Brain microvascular endothelial cell (primary cell): Measurements from ENCODE around the gene RNPC3.

Source experiments
- DNase-seq: peaks from one replicate; pipeline ENCODE4 v3.0.0-alpha.2; 2020
- H3K27ac ChIP-seq: fragments of 250-450 bp; sonication (Bioruptor Pico); 2 replicates; pipeline ENCODE4 v1.5.1; 2020; ENCODE audit warnings: mild to moderate bottlenecking, moderate library complexity
- H3K27me3 ChIP-seq: fragments of 250-450 bp; sonication (Bioruptor Pico); replicated peaks from 2 replicates; pipeline ENCODE4 v1.5.1; 2020; ENCODE audit warnings: mild to moderate bottlenecking
- H3K36me3 ChIP-seq: fragments of 250-450 bp; sonication (Bioruptor Pico); replicated peaks from 2 replicates; pipeline ENCODE4 v1.5.1; 2020; ENCODE audit warnings: mild to moderate bottlenecking
- H3K4me3 ChIP-seq: 2 replicates; pipeline ENCODE4 v1.5.1; 2011; ENCODE audit warnings: low read depth, mild to moderate bottlenecking, control low read depth, low read length, moderate library complexity
- in situ Hi-C: cut with HindIII; loops from 2 replicates; pipeline ENCODE4 v1.10.0; 2017; ENCODE audit warnings: low sequenced_read_pairs, low pct_ligation_motif_present
- TF ChIP-seq, protein P1 (sequence below): IDR thresholded peaks from 2 replicates; pipeline ENCODE4 v1.5.1; 2011; ENCODE audit warnings: low read depth, mild to moderate bottlenecking, moderate library complexity, low read length, control low read depth, inconsistent platforms; ENCODE audit errors: missing control alignments

The RNPC3 gene

GRCh38 chr1:103497404-103497803 is 28.1 kb upstream of the RNPC3 start:
- TF ChIP-seq, protein P1, sequence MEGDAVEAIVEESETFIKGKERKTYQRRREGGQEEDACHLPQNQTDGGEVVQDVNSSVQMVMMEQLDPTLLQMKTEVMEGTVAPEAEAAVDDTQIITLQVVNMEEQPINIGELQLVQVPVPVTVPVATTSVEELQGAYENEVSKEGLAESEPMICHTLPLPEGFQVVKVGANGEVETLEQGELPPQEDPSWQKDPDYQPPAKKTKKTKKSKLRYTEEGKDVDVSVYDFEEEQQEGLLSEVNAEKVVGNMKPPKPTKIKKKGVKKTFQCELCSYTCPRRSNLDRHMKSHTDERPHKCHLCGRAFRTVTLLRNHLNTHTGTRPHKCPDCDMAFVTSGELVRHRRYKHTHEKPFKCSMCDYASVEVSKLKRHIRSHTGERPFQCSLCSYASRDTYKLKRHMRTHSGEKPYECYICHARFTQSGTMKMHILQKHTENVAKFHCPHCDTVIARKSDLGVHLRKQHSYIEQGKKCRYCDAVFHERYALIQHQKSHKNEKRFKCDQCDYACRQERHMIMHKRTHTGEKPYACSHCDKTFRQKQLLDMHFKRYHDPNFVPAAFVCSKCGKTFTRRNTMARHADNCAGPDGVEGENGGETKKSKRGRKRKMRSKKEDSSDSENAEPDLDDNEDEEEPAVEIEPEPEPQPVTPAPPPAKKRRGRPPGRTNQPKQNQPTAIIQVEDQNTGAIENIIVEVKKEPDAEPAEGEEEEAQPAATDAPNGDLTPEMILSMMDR = no peak
- H3K4me3 ChIP-seq = no peak overlapping the region
- H3K27me3 ChIP-seq = no peaks in the 10 kb centered on the region
- in situ Hi-C loops = no loop called here
- H3K36me3 ChIP-seq = no peaks in the 10 kb centered on the region
- no peak overlapping the region for H3K27ac ChIP-seq
- DNase-seq = no peak

- in situ Hi-C loops = no loop called here
Measured at GRCh38 chr1:103509250-103509649, 16.2 kb upstream of the RNPC3 start.

DNA sequence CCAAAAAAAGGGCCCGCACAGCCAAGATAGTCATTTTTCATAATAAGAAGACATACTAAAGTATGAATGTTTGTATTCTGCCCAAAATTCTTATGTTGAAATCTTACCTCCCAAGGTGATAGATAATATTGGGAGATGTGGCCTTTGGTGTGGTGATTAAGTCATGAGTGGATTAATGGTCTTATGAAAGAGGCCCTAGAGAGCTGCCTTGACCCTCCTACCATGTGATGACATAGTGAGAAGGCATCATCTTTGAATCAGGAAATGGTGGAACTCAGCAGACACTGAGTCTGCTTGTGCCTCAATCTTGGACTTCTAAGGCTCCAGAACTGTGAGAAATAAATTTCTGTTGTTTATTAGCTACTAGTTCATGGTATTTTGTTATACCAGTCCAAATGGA is 11.8 kb upstream of the RNPC3 start:
- TF ChIP-seq, protein P1 = no peak
- no peak overlapping the region for H3K4me3 ChIP-seq
- in situ Hi-C loops = no loop called here
- H3K27ac ChIP-seq = no peak overlapping the region
- no peaks in the 10 kb centered on the region for H3K36me3 ChIP-seq
- DNase-seq = no peak
- H3K27me3 ChIP-seq = no peaks in the 10 kb centered on the region

More at GRCh38 chr1:103509250-103509649, 16.2 kb upstream of the RNPC3 start:
- H3K36me3 ChIP-seq = no peaks in the 10 kb centered on the region
- TF ChIP-seq, protein P1 = no peak
- H3K27ac ChIP-seq = no peak overlapping the region
- H3K27me3 ChIP-seq = no peaks in the 10 kb centered on the region
- no peak overlapping the region for H3K4me3 ChIP-seq
- DNase-seq = no peak

GRCh38 chr1:103514920-103515503 is 10.5 kb upstream of the RNPC3 start:
- peak; percentile 52 for DNase-seq
- in situ Hi-C loops = no loop called here
- no peaks in the 10 kb centered on the region for H3K36me3 ChIP-seq
- no peak overlapping the region for H3K4me3 ChIP-seq
- no peak overlapping the region for H3K27ac ChIP-seq
- no peaks in the 10 kb centered on the region for H3K27me3 ChIP-seq
- TF ChIP-seq, protein P1 = peak; percentile 63

DNA sequence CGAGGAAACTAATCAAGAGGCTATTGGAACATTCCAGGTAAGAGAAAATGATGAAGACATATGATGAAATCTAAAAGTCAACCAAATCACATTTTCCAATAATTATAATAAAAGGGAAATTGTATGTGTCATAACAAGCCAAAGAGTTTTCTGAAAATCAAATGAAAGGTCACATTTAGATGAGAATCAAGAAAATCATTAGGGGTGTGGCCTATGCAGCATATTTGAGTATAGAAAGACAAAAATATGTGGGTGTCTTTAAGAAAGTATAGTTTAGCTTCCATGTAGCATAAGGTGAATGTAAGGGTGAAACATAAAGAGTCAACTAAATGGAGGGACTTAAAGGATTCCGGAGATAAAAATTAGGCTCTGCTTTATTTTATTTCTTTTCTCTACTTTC is 9.2 kb upstream of the RNPC3 start:
- in situ Hi-C loops = no loop called here
- no peaks in the 10 kb centered on the region for H3K36me3 ChIP-seq
- H3K27me3 ChIP-seq = no peaks in the 10 kb centered on the region
- H3K27ac ChIP-seq = no peak overlapping the region
- H3K4me3 ChIP-seq = no peak overlapping the region
- TF ChIP-seq, protein P1 = no peak
- no peak for DNase-seq

- TF ChIP-seq, protein P1 = no peak
Measured at GRCh38 chr1:103516693-103517092, 8.8 kb upstream of the RNPC3 start.

More at GRCh38 chr1:103516693-103517092, 8.8 kb upstream of the RNPC3 start:
- peak; percentile 9 for DNase-seq
- H3K27ac ChIP-seq = no peak overlapping the region
- no peaks in the 10 kb centered on the region for H3K36me3 ChIP-seq
- no peaks in the 10 kb centered on the region for H3K27me3 ChIP-seq
- no peak overlapping the region for H3K4me3 ChIP-seq
- in situ Hi-C loops = no loop called here
